A549 treated with ZK216348 at 1 μM for 4 hours (cell line): ENCODE data around the gene MT1B. TPM values are rescaled to one million over a fixed set of nuclear protein-coding genes. Genes with fewer than 3 reads are reported as not detected.

Experiments
- total RNA-seq: library from RNA; stranded (reverse); fragments of 200-300 nt; extraction: Qiagen RNA extraction; gene quantifications from 5 replicates; pipeline ENCODE4 v1.2.3, GENCODE V29; 2022; ENCODE audit warnings: low read depth

Gene MT1B
- total RNA-seq: not detected in 5 replicates

DNA sequence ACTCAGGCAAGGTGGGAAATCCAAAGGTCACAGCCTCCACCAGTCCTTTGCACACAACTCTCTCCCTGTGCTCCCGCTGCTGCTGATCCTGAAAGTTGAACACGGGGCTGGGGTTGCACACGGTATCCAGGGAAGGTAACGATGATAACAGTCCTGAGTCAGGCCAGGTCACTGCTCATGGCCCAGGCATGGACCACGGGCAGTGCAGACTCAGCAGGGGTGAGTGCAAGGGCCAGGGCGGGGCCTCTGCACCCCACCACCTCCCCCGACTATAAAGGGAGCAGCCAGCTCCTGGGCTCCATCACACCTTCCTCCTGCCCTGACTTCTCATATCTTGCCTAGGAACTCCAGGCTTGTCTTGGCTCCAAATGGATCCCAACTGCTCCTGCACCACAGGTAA lies at the start of gene MT1B:
MT1B (plus strand) TSS at position 301 of the 400 bp plus-strand sequence; CDS start at position 369, 68 bp downstream.

DNA sequence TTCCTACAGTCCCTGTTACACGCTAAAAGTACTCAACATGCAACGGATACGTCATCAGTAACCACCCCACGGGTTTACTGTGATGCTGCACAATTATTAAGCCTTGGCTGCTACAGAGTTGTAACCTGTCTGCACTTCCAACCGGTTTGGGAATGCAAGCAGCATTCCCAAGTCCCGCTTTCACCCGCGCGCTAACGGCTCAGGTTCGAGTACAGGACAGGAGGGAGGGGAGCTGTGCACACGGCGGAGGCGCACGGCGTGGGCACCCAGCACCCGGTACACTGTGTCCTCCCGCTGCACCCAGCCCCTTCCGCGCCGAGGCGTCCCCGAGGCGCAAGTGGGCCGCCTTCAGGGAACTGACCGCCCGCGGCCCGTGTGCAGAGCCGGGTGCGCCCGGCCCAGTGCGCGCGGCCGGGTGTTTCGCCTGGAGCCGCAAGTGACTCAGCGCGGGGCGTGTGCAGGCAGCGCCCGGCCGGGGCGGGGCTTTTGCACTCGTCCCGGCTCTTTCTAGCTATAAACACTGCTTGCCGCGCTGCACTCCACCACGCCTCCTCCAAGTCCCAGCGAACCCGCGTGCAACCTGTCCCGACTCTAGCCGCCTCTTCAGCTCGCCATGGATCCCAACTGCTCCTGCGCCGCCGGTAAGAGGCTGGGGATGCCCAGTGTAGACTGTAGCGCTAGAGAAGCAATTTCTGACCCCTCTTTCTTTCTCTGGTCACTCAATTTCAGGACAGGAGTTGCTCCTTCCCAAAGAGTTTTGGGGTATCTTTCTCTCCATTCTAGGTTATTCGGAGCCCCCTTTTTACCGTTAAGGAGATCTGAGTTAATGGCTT lies 43.4 kb upstream of the MT1B start, which contains the start of gene MT2A:
MT2A (plus strand) TSS at position 542 of the 833 bp plus-strand sequence; CDS start at position 614, 72 bp downstream.

GRCh38 chr16:56625140-56625942 lies 26.3 kb upstream of the MT1B start, which contains the start of gene MT1E:
MT1E (plus strand) TSS chr16:56625781; CDS start chr16:56625852, 71 bp downstream.

DNA sequence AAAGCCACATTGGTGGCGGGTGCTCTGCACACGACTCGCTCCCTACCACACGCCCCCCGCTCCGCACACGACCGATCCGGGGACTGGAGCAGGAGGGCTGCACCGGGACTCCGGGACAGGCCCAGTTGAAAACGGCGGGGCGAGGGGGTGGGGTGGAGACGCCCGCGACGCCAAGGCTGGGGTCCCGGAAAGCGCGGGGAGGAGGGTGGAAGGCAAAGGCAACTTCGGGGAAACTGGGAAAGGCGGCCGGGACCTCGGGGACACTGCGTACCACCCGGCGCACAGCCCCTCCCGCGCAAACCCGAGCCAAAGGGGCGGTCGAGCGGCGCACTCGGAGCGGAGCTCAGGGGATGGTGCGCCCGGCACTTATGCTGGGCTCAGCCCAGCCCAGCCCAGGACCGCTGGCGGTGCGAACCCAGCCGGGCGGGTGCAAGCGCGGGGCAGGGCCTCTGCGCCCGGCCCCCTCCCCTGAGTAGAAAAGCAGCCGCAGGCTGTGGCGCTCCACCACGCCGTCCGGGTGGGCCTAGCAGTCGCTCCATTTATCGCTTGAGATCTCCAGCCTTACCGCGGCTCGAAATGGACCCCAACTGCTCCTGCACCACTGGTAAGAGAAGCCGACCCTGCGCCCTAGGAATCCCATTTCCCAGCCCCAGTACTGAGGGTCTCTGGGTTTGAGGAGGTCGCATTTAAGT lies 19.4 kb upstream of the MT1B start, which contains the start of gene MT1M:
MT1M (plus strand) TSS at position 504 of the 692 bp plus-strand sequence; CDS start at position 577, 73 bp downstream.

GRCh38 chr16:56637814-56638750 lies 13.6 kb upstream of the MT1B start, which contains the start of gene MT1A:
MT1A (plus strand) TSS chr16:56638666; CDS start chr16:56638739, 73 bp downstream.

DNA sequence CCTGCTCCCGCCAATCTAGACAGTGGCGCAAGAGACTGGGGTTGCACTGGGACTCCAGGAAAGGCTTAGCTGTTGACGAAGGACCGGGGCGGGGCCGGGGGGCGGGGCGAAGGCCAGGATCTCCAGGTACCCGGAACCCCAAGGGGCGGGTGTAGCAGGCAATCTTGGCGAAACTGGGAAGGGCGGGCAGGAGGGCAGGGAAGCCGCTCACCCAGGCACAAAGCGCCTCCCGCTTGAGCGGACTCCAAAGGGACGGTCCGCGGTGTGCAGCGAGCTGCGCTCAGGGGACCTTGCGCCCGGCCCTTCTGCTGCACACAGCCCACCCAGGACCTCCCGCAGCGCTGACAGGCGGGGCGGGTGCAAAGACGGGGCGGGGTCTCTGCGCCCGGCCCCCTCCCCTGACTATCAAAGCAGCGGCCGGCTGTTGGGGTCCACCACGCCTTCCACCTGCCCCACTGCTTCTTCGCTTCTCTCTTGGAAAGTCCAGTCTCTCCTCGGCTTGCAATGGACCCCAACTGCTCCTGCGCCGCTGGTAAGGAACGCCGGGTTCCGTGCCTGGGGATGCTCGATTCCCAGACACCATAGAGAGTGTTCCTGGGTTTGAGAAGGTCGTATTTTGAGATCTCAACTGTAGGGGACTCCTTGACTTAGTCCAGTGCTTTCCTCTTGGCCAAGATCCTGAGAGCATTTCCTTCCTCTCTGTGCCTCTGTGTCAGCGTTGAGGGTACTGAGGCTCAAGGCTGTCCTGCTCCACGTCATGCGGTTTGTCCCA lies 6.1 kb downstream of the MT1B start, which contains the start of gene MT1F:
MT1F (plus strand) TSS at position 405 of the 772 bp plus-strand sequence; CDS start at position 505, 100 bp downstream.

DNA sequence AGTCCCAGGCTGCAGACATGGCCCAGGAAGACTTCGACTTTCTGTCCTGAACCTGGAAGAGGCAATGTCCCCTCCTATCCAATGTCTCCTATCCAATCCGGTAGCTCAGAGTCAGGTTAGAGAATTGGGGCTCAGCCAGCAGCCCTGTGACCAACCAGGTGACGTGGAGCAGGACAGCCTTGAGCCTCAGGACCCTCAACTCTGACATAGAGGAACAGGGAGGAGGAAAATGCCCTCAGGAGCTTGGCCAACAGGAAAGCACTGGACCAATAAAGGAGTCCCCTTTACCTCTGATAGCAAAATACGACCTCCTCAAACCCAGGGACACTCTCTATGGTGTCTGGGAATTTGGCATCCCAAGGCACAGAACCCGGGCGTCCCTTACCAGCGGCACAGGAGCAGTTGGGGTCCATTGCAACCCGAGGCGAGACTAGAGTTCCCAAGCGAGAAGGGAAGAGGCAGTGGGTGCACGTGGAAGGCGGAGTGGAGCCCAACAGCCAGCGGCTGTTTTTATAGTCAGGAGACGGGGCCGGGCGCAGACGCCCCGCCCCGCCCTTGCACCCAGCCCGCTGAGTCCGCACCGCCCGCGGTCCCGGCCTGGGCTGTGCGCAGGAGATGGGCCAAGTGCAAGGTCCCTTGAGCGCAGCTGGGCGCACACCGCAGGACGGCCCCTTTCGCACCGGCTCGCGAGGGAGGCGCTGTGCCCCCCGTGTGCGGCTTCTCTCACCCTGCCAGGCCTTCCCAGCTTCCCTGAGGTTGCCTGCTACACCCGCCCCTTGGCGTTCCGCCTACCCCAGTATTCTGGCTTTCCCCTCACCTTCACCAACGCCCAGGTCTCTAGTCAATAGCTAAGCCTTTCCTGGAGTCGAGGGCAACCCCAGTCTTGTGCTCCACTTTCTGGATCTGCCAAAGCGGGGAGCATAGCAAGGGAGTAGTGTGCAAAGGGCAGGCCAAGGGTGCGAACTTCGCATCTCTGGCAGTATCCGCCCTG lies 16.2 kb downstream of the MT1B start, which contains the start of gene MT1G:
MT1G (minus strand) TSS at position 485 of the 991 bp plus-strand sequence; CDS start at position 413, 72 bp downstream.

GRCh38 chr16:56669005-56669839 lies 17.5 kb downstream of the MT1B start, which contains the start of gene MT1H:
MT1H (plus strand) TSS chr16:56669814; CDS start chr16:56669885, 71 bp downstream.

GRCh38 chr16:56681939-56682702 lies 30.4 kb downstream of the MT1B start, which contains the start of gene MT1X:
MT1X (plus strand) TSS chr16:56682470; CDS start chr16:56682541, 71 bp downstream.

Other genes starting within 250 kb of the MT1B start
- gene AMFR, start 226.3 kb upstream of the MT1B start, total RNA-seq: 56.8 to 70.3 TPM (median 63.5 TPM) in 5 replicates
- 96.5 to 120 TPM (median 112 TPM) in 5 replicates for gene NUDT21, start 200.6 kb upstream of the MT1B start, total RNA-seq
- 68.7 to 103 TPM (median 78.3 TPM) in 5 replicates for gene OGFOD1, start 200.3 kb upstream of the MT1B start, total RNA-seq
- 17.8 to 26.2 TPM (median 24.4 TPM) in 5 replicates for gene BBS2, start 131.9 kb upstream of the MT1B start, total RNA-seq
- gene MT4, start 86.8 kb upstream of the MT1B start, total RNA-seq: not detected in 5 replicates
- gene MT3, start 62.4 kb upstream of the MT1B start, total RNA-seq: 0.64 to 0.68 TPM in 2 of 5 replicates, not detected in the others
- gene MT2A, start 43.3 kb upstream of the MT1B start, total RNA-seq: 867 to 1,542 TPM (median 1,146 TPM) in 5 replicates
- 0.34 TPM in 1 of 5 replicates, not detected in the others for gene MT1E, start 26.1 kb upstream of the MT1B start, total RNA-seq
- not detected in 5 replicates for gene MT1M, start 19.2 kb upstream of the MT1B start, total RNA-seq
- gene MT1A, start 13.2 kb upstream of the MT1B start, total RNA-seq: 16.3 to 25.0 TPM (median 19.6 TPM) in 5 replicates
- 10.7 to 22.0 TPM (median 14.6 TPM) in 5 replicates for gene MT1F, start 6.1 kb downstream of the MT1B start, total RNA-seq
- gene MT1G, start 16.2 kb downstream of the MT1B start, total RNA-seq: not detected in 5 replicates
- not detected in 5 replicates for gene MT1H, start 17.9 kb downstream of the MT1B start, total RNA-seq
- gene MT1X, start 30.6 kb downstream of the MT1B start, total RNA-seq: 269 to 464 TPM (median 369 TPM) in 5 replicates
- gene NUP93, start 78.2 kb downstream of the MT1B start, total RNA-seq: 85.7 to 112 TPM (median 105 TPM) in 5 replicates
- gene SLC12A3, start 213.3 kb downstream of the MT1B start, total RNA-seq: not detected in 5 replicates